GM18873 (cell line): Measurements from ENCODE around the gene PSD4.

Experiments used
- ATAC-seq: cut with Tn5 transposase; IDR thresholded peaks from one replicate; pipeline ENCODE4 v1.9.1; 2021; ENCODE audit warnings: mild to moderate bottlenecking, moderate library complexity, moderate number of reproducible peaks; ENCODE audit not compliant: unreplicated experiment, low FRiP score

PSD4 gene

DNA sequence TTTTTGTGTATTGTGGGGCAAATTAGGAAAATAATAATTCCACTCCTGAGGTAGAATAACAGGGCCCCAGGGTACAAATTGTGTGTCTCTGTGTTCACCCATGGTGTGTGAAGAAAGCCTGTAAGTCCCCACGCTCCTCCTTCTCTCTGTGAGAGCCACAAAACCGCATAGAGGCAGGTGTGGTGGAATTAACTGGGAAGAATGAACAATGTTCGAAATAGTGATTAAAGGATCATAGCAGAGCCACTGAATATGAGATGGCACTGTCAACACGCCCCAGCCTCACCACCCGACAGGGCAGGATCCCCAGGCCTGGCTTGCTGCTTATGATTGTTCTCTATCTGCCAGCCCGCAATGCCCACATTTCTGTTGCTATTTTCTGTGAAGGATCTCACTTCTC lies 32.3 kb upstream of the PSD4 start:
- ATAC-seq, result no peak

DNA sequence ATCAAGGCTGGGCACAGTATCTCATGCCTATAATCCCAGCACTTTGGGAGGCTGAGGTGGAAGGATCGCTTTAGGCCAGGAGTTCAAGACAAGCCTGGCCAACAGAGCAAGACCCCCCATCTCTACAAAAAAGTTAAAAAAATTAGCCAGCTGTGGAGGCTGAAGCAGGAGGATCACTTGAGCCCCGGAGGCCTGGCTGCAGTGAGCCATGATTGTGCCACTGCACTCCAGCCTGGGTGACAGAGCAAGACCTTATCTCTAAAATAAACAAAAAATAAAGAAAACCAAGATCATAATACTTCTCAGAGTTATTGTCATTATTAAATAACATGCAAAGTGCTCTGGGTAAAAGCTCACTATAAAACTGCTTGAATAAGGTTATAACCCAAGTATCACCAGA lies 31.5 kb upstream of the PSD4 start:
- ATAC-seq, result no peak

DNA sequence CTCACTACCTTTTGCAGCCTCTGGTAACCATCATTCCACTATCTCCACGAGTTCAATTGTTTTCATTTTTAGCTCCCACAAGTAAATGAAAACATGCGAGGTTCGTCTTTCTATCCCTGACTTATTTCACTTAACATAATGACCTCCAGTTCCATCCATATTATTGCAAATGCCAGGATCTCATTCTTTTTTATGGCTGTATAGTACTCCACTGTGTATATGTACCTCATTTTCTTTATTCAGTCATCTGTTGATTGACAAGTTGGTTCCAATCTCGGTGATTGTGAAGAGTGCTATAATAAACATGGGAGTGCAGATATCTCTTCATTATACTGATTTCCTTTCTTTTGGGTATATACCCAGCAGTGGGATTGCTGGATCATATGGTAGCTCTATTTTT lies 29.5 kb upstream of the PSD4 start:
- ATAC-seq, result no peak

DNA sequence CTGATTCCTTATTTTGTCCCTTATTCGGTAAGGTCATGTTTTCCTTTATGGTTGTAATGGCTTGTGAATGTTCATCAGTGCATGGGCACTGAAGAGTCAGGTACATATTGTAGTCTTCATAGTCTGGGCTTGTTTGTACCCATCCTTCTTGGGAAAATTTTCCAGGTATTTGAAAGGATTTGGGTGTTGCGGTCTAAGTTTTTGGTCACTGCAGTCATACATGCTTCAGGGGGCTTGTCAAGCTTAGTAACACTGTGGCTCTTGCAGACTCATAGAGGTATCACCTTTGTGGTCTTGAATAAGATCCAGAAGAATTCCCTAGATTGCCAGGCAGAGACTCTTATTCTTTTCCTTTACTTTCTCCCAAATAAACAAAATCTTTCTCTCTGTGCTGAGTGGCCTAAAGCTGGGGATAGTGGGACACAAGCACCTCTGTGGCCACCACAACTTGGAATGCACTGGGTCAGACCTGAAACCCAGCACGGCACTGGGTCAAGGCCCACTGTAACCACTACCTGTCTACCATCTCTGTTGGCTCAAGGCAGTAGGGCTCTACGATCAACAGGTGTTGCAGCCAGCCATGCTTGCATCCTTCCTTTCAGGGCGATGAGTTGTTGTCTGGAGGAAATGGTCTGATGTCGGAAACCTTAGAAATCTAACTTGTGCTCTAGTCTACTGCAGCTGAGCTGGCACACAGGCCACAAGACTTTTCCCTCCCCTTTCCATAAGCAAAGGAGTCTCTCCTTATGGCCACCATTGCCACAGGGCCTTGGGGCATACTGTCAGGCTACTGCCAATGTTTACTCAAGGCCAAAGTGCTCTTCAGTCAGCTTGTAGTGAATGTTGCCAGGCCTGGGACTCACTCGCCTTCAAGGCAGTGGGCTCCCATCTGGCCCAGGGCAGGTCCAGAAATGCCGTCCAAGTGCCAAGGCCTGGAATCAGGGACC lies 24.9 kb upstream of the PSD4 start:
- ATAC-seq, result no peak

DNA sequence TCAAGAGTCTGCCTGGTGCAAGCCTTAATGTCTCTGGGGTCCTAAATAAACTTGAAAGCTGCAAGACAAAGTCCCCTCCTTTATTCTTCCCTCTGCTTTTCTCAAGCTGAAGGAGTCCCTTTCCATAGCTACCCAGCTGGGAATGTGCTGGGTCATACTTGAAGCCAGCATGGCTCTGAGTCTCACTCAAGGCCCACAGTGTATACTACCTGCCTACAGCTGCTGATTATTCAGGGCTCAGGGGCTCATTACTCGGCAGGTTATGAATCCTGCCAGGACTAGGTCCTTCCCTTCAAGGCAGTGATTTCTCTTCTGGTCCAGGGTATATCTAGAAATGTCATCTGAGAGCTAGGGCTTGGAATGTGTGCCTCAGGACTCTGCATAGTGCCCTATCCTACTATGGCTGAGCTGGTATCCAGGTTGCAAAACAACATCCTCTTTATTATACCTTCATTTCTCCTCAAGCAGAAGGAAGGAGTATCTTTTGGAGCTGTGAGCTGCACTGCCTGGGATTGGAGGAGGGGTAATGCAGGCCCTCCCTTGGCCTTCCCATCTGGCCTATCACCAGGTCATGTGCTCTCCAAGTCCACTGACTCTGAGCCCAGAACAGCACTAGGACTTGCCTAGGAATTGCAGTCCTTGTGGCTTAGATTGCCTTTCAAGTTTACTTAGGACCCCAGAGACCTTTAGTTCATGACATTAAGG lies 24.1 kb upstream of the PSD4 start:
- no peak for ATAC-seq

DNA sequence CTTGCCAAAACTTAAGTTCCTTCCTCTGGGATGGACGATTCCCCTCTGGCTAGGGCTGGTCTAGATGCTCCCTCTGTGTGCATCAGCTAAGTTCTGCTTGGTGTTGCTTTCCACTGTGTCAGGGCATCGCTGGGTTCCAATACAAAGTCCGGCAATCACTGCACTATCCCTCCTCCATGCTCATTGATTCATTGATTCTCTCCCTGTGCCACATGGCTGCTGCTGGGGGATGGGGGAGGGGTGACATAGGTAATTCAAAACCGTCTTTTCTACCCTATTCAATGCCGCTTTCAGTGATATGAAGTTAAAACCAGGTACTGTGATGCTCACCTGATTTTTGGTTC lies 23.5 kb upstream of the PSD4 start:
- ATAC-seq, result no peak

DNA sequence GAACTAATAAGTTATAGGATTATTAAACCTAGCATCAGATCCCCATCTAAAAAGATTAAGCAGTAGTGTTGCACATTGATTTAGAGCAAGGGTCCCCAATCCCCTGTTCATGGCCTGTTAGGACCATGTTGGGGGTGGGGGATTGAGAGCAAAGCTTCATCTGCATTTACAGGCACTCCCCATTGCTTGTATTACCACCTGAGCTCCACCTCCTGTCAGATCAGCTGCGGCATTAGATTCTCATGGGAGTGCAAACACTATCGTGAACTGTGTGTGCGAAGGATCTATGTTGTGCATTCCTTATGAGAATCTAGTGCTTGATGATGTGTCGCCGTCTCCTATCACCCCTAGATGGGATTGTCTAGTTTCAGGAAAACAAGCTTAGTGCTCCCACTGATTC lies 18.4 kb upstream of the PSD4 start:
- ATAC-seq, result no peak

DNA sequence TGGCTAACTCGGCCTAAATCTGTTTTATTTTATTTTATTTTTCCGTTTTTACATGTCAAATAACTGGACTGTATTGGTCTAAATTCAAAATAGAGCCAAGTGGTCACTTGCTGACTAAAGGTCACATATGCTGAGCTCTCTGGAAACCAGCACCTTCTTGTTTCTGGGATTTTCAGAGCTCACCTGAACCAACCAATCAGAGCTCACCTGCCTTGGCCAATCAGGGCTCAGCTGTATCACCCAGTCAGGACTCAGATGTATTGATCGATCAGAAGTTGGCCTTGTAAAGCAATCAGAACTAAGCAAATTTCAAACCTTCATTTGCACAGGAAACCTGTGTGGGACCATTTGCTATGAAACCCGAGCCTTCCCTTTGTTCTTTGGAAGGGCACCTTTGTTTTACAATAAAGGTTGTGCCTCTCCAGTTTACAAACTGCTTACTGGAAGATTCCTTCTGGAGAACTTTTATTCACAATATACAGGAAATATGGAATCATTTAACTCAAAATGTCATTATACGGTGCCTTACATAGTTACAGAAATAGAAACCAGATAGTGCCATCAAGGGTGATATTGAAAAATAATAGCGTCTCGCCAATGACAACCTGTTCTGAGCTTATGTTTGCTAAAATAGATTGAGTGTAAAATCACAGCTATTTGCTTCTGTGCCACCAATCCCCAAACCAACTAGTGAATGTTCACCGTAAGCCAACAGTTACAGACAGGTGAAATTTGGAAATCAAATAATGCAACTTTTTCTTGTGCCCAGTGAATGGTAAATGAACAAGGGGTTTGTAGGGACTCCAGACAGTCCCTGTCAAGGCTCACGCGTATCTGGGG lies 17.3 kb upstream of the PSD4 start:
- no peak for ATAC-seq

DNA sequence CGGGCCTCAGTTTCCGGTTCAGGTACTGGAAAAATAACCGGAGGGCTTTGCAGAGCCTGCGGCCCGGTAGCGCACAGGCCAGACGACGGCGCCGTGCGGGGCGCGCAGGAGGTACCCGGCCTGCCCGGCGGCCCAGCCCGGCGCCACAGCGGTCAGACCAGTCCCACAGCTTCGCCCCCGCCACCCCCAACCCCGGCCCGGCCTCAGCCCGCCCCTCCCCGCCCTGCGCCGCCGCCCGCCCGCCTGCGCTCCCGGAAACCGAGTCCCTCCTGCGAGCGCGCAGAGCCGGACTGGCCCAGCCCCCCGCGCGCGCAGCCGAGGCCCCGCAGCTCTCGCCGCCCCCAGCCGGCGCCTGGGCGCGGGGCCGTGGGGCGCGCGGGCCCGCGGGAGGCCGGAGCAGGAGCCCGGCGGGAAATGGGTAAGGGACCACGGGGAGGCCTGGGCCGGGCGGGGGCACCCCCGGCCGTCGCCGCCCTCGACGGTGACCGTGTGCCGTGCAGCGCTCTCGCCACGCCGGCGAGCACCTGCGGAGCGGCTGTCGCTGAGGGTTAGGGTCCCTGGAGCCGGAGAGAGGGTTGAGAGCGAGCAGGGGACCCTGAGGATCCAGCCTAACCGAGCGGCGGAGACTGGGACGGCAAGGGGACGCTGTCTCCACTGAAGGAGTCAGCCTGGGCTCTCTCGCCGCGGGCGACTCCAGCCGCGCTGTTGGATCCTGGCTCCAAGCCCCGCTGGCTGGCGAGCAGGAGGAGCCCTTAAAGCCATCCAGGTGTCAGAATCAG lies 16.5 kb upstream of the PSD4 start:
- ATAC-seq, result no peak

DNA sequence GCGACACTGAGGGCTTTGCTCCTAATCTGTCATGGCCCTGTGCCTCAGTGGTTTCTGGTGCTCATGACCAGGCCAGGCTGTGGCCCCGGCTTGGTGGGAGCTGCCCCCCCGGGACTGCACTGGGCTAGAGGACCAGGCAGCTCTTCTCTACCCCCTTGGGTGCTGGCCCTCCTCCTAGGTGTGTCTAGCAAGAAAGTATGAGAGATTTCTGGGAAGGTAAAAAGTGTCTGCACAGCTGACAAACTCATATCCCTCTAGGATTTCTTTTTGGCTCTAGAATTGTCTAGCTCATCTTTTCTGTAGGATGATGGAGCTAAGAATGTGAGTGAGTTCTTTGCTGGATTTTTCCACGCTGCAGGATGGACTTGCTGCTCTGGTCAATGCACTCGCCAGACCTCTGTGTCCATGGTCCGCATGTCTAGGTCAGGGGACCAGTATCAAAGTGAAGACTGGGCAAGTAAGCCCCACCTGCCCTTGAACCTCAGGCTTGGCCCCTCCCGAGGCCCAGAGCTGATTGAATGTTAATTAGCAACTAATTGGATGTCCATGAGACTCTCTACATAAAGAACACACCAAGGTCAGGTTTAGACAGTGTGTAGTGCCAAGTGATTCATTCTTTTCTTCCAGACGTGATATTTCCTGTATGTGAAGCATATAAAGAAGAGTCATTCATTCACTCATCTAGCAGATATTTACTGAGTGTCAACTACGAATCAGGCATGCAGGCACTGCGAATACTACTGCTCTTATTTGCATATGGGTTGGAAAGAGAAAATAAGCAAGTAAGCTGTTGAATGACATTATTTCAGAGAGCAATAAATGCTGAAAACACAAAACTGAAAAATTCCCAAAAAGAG lies 15.6 kb upstream of the PSD4 start:
- ATAC-seq, result no peak

DNA sequence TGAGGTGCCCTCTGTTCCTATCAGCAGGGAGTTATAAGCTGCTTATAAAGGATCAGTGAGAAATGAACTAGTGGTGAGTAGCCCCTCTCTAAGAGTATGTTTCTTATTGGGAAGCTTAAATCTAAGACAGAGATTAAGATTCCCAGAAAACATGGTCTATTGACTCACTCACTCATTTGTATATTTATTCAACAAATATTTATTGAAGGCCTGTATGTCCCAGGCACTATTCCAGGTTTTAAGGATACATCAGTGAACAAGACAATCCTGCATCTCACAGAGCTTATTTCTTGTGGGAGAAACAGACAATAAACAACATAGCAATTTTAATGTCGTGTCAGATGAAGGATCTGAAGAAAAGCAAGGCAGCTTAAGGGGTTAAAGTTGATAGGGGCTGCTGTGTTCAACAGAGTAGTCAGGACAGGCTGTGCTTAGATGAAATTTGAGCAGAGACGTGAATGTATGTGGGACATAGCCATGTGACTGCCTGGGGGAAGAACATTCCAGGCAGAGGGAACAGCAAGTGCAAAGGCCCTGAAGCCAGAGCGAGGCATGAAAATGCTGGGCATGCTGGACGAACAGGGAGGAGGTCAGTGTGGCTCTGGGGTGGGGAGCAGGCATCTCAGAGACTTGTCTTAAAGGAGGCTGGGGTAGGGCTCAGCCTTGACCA lies 14.8 kb upstream of the PSD4 start:
- no peak for ATAC-seq

DNA sequence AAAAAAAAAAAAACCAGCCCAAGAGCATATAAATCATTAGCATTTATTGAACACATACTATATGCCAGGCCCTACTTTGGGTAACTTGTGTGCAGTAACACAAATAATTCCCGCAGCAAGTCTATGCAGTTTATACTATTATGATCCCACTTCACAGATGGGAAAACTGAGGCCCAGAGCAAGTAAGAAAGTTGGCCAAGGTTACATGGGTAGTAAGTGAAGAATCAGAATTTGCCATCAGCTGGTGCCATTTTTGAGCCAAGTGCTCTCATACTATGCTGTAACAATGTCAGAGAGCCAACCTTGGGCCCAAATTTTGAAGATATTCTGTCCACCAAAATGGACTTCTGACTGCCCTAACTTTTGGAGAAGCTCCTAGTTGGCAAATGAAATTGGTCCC lies 13.5 kb upstream of the PSD4 start:
- no peak for ATAC-seq

DNA sequence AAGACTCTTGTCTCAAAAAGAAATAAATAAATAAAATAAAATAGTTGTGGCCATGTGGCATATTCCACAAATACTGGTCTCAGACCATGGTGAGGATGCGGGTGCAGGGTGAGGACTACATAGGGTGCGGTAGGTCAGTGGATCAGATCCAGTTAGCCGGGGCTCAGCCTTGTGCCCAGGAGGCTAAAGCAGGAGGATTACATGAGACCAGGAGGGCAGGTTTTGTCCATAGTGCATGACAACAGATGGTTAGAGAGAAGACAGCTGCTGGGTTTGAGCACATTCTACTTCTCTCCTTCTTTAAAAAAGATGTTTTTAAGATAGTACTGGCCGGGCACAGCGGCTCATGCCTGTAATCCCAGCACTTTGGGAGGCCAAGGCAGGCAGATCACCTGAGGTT lies 12.8 kb upstream of the PSD4 start:
- ATAC-seq, result no peak

DNA sequence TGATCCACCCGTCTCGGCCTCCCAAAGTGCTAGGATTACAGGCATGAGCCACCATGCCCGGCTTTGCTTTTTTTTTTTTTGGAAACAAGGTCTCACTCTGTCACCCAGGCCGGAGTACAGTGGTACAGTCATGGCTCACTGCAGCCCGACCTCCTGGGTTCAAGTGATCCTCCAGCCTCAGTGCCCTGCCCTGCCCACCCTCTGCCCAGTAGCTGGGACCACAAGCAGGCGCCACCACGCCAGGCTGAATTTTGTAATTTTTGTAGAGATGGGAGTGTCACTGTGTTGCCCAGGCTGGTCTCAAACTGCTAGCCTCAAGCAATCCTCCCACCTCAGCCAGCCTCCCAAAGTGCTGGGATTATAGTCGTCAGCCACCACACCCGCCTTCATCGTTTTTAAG lies 11.6 kb upstream of the PSD4 start:
- no peak for ATAC-seq

DNA sequence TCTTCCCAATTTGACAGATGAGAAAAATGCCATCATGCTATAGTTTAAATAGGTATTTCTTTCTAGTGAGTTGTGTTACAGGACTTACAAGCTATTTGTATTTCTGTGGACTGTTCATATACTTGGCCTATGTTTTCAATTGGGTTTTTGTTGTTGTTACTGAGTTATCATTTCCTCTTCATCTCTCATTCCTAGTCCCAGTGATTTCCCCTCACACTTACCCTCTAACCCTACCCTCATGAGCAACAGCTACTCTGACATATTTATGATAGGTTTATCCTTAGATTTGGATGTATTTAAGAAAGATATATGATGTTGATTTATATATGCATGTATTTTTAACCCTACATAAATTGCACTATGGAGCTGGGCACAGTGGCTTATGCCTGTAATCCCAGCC lies 10.9 kb upstream of the PSD4 start:
- no peak for ATAC-seq

DNA sequence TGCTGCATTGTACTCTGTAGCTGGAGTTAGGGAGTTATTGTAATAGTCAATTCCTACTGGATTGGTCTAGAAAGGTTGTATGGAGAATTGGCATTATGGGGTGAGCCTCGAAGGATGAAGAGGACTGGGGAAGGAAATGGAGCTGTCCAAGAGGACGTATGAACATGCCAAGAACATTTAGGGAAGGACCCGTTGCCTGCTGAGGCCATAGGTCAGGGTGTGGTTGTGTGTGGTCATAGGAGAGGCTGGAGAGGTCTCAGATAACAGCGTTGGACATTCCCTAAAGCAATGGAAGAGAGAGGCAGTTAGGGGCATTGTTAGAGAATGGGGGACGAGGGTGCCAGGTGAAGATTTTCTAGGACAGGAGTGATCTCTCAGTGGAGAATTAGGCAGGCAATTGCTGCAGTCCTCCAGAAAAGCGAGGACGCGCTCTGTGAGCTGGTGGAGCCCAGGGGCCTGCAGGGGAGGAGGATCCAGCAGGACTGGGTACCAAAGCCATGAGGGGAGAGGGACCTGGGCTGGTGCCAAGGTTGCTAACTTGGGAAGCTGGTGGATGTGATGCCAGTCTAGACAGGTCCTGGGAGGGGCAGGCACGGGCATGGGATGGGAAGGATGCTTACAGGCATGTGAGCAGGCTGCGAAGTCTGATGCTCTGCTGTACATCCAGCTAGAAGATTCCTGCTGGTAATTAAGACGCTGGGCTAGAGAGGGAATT lies 9.4 kb upstream of the PSD4 start:
- no peak for ATAC-seq

DNA sequence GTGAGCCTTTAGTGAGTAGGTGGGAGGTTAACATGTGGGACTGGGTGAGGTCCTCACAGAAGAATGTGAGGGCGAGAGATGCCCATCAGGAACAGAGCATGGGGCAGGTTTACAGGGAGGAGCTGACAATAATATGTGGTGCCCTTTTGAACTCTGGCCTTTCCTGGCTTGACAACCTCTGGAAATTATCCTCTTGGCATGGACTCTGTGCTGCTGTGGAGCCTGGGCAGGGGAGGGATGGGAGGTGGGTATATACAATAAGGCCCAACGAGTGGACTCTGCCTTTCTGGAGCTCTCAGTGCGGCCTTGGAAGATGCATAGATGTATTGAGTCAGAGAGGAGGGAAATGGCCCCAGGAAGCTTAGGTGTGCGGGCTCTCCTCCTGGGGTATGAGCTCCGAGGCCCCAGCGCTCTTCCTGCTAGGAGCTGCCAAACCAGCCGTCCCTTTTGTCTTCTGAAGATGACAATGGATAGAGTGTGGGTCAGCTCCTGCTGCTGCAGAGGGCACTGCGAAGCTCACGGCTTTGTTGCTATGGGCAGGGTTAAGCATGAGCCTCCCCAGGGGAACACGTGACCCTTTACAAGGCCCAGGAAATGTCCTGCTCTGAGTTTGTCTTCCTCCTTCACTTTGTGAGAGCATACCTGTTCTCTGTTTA lies 8.7 kb upstream of the PSD4 start:
- ATAC-seq, result no peak

DNA sequence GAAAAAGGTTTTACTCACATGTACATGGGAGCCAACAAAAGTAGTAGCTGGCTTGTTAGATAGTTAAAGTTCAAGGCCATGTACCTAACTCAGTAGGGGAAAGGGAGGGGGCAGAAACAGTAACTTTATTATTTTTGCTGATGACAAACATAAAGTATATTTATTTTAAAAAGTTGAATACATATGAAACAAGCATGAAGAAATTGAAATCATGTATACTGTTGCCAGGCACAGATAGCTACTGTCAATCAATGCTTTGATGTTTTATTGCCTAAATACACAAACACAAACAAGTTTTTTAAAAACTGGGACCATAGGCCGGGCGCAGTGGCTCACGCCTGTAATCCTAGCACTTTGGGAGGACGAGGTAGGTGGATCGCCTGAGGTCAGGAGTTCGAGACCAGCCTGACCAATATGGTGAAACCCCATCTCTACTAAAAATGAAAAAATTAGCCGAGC lies 7.6 kb upstream of the PSD4 start:
- no peak for ATAC-seq
